ENCODE measurements around the gene ADAM22. TPM values are rescaled to one million over a fixed set of nuclear protein-coding genes. Genes with fewer than 3 reads are reported as not detected.

ADAM22 gene
- polyA plus RNA-seq, 1 of the 3 experiments (the other 2 are of a cell fraction) = 3.0 TPM

DNA sequence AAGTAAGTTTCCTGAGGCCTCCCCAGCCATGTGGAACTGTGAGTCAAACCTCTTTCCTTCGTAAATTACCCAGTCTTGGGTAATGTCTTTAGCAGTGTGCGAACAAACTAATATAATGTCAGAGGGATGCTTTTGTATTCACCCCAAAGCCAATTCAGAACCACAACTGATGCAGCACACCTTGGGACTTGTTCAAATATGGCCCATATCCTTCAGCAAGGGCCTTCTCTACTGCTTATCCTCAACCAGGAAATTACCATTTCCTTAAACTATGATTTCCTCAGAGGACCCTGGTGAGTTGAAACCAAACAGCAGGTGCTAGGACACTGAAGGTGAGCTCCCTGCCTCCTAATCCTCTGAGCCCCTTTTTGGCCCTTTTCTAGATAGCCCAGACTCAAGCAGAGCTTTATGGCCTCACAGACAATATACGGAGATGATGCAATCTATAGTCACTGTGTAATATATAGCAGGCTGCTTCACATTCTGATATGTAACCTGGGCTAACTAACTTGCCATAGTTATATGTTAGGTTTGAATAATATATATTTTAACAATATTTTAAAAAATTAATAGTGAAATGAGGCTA lies 270.6 kb downstream of the ADAM22 start:
- no peaks in the 10 kb centered on the region for H3K9me3 ChIP-seq
- no peaks in the 10 kb centered on the region for H3K27me3 ChIP-seq (ENCODE audit: insufficient read depth)
- H3K79me2 ChIP-seq (ENCODE audit: insufficient read depth) = no peaks in the 10 kb centered on the region
- H3K4me1 ChIP-seq (ENCODE audit: control insufficient read depth in 1 of 2, insufficient read depth in 2 of 2, low read depth in 1 of 2, low read length in 1 of 2) = peaks cover 0 to 10% of the 10 kb centered on the region in 2 experiments; a peak in 2 of 4 replicates
- WGBS (ENCODE audit: low lambda C conversion rate) = 95% methylated on average over 3 of the region's 3 CpGs
- peaks cover 78 to 89% of the 10 kb centered on the region in 2 experiments for H3K36me3 ChIP-seq (replicated peaks in 1 of 2; ENCODE audit: control insufficient read depth in 1 of 2, insufficient read depth in 2 of 2, low read length in 1 of 2)
- H3K4me3 ChIP-seq (ENCODE audit: low read depth in 2 of 2, low read length in 1 of 2) = no peak overlapping the region
- DNase-seq = no peak
- ChIA-PET CTCF (interaction anchor here (0.9 to 1.1 kb wide), 2 partner anchors 11 to 12 kb away, joined by 3 read pairs; no protein-coding TSS in a partner anchor), POLR2A (no interaction called here)
- H3K27ac ChIP-seq (ENCODE audit: low read depth in 2 of 2, low read length in 1 of 2) = peak overlapping the region in 1 of 2 experiments; percentile 1; a peak in 1 of 4 replicates
- H2AFZ ChIP-seq (ENCODE audit: low read depth) = no peak overlapping the region
- TF ChIP-seq GATA2 (CRISPR knock-in tag; IDR thresholded peaks at IDR 0.05) (no peak), TEAD4 (IDR thresholded peaks at IDR 0.05; ENCODE audit: borderline replicate concordance, insufficient read depth) (no peak), MEF2A (IDR thresholded peaks at IDR 0.05; ENCODE audit: borderline replicate concordance, low read depth) (no peak), JUND (IDR thresholded peaks at IDR 0.05) (no peak), EP300 (IDR thresholded peaks at IDR 0.05; ENCODE audit: borderline replicate concordance in 1 of 2, low read depth in 1 of 2, low read length in 1 of 2) (no peak), RXRA (IDR thresholded peaks at IDR 0.05; ENCODE audit: borderline replicate concordance, low read depth) (no peak), FOXM1 (IDR thresholded peaks at IDR 0.05; ENCODE audit: low read depth) (no peak), TAF1 (IDR thresholded peaks at IDR 0.05; ENCODE audit: borderline replicate concordance, low read depth, low read length) (no peak), TCF12 (IDR thresholded peaks at IDR 0.05) (no peak), MXI1 (IDR thresholded peaks at IDR 0.05; ENCODE audit: low read depth, low read length) (no peak), YY1 (IDR thresholded peaks at IDR 0.05; ENCODE audit: low read depth) (no peak), SIN3A (IDR thresholded peaks at IDR 0.05; ENCODE audit: borderline replicate concordance, low read depth, low read length) (no peak), IRF3 (IDR thresholded peaks at IDR 0.05; ENCODE audit: low read depth, low read length) (no peak), USF1 (IDR thresholded peaks at IDR 0.05; ENCODE audit: borderline replicate concordance, low read depth) (no peak), FOSL2 (IDR thresholded peaks at IDR 0.05; ENCODE audit: borderline replicate concordance, low read depth) (no peak), NRF1 (IDR thresholded peaks at IDR 0.05; ENCODE audit: low read depth, low read length) (no peak)
- H3K9ac ChIP-seq = no peak overlapping the region
- no peaks in the 10 kb centered on the region for H3K9me2 ChIP-seq
- H3F3A ChIP-seq (replicated peaks; ENCODE audit: insufficient read depth) = peaks cover 6% of the 10 kb centered on the region
- H4K20me1 ChIP-seq (ENCODE audit: insufficient read depth) = no peaks in the 10 kb centered on the region
- H3K4me2 ChIP-seq = no peak overlapping the region

GRCh38 chr7:88205179-88205578 lies 271.1 kb downstream of the ADAM22 start:
- Histone ChIP-seq H3K9ac (no peak overlapping the region), H3K4me1 (ENCODE audit: control insufficient read depth in 1 of 2, insufficient read depth in 2 of 2, low read depth in 1 of 2, low read length in 1 of 2) (peaks cover 0 to 9% of the 10 kb centered on the region in 2 experiments; a peak in 2 of 4 replicates), H3K79me2 (ENCODE audit: insufficient read depth) (no peaks in the 10 kb centered on the region), H4K20me1 (ENCODE audit: insufficient read depth) (no peaks in the 10 kb centered on the region), H3K9me3 (no peaks in the 10 kb centered on the region), H3K4me3 (ENCODE audit: low read depth in 2 of 2, low read length in 1 of 2) (no peak overlapping the region), H3K27ac (ENCODE audit: low read depth in 2 of 2, low read length in 1 of 2) (no peak overlapping the region; a peak in 1 of 4 replicates), H2AFZ (ENCODE audit: low read depth) (no peak overlapping the region), H3K36me3 (replicated peaks in 1 of 2; ENCODE audit: control insufficient read depth in 1 of 2, insufficient read depth in 2 of 2, low read length in 1 of 2) (peaks cover 84 to 91% of the 10 kb centered on the region in 2 experiments), H3F3A (replicated peaks; ENCODE audit: insufficient read depth) (peaks cover 6% of the 10 kb centered on the region), H3K9me2 (no peaks in the 10 kb centered on the region), H3K4me2 (no peak overlapping the region), H3K27me3 (ENCODE audit: insufficient read depth) (no peaks in the 10 kb centered on the region)
- TF ChIP-seq TCF12 (IDR thresholded peaks at IDR 0.05) = no peak
- no peak for TF ChIP-seq CHD2 (IDR thresholded peaks at IDR 0.05; ENCODE audit: low read length, partially characterized antibody)
- no peak for TF ChIP-seq USF1 (IDR thresholded peaks at IDR 0.05; ENCODE audit: borderline replicate concordance, low read depth)
- TF ChIP-seq TEAD4 (IDR thresholded peaks at IDR 0.05; ENCODE audit: borderline replicate concordance, insufficient read depth) = no peak
- TF ChIP-seq MEF2A (IDR thresholded peaks at IDR 0.05; ENCODE audit: borderline replicate concordance, low read depth) = no peak
- no peak for TF ChIP-seq NRF1 (IDR thresholded peaks at IDR 0.05; ENCODE audit: low read depth, low read length)
- ChIA-PET POLR2A (no interaction called here), CTCF (interaction anchor here (0.9 to 1.2 kb wide), 3 partner anchors 12 to 153 kb away, joined by 3 read pairs; no protein-coding TSS in a partner anchor)
- no peak for DNase-seq

Data from SK-N-SH (cell line).